PFSK-1 (cell line): Measurements from ENCODE around the gene SLC1A2.

Experiments
- FOXP2 ChIP-seq: optimal IDR thresholded peaks from 2 replicates; pipeline ENCODE3; 2011; ENCODE audit warnings: borderline replicate concordance, control low read depth, inconsistent platforms; ENCODE audit not compliant: insufficient read depth; ENCODE audit errors: extremely low read length, extremely low read depth
- POLR2AphosphoS5 ChIP-seq: IDR thresholded peaks from 2 replicates; pipeline ENCODE4 v1.6.1; 2012; ENCODE audit warnings: low read depth, mild to moderate bottlenecking, control low read depth, low read length, moderate library complexity
- REST ChIP-seq, 2 experiments: IDR thresholded peaks; 2 replicates each; pipeline versions ENCODE4 v1.6.1 to v1.8.0; 2011 to 2012; ENCODE audit warnings: low read depth in 2 of 2, low read length in 2 of 2, control low read depth in 1 of 2, inconsistent platforms in 1 of 2, mild to moderate bottlenecking in 1 of 2, moderate library complexity in 1 of 2; ENCODE audit not compliant: insufficient read depth in 1 of 2
- SIN3A ChIP-seq: IDR thresholded peaks from 2 replicates; pipeline ENCODE4 v1.6.1; 2012; ENCODE audit warnings: mild to moderate bottlenecking, low read length, moderate library complexity, borderline replicate concordance; ENCODE audit not compliant: insufficient read depth
- TAF1 ChIP-seq: IDR thresholded peaks from 2 replicates; pipeline ENCODE4 v1.6.1; 2012; ENCODE audit warnings: low read length, control low read depth, borderline replicate concordance; ENCODE audit not compliant: insufficient read depth

The SLC1A2 gene

GRCh38 chr11:35362521-35362980, 56.8 kb downstream of the SLC1A2 start:
- TF ChIP-seq SIN3A = no peak
- no peak for TF ChIP-seq FOXP2
- no peak for TF ChIP-seq TAF1
- TF ChIP-seq REST (IDR thresholded peaks at IDR 0.05; ENCODE audit: insufficient read depth in 1 of 2, low read depth in 2 of 2, low read length in 2 of 2) = no peak
- TF ChIP-seq POLR2AphosphoS5 = no peak

GRCh38 chr11:35360055-35360530, 59.3 kb downstream of the SLC1A2 start:
- TF ChIP-seq SIN3A (no peak), POLR2AphosphoS5 (no peak), REST (IDR thresholded peaks at IDR 0.05; ENCODE audit: insufficient read depth in 1 of 2, low read depth in 2 of 2, low read length in 2 of 2) (no peak), TAF1 (no peak), FOXP2 (no peak)

- no peak for TF ChIP-seq REST (IDR thresholded peaks at IDR 0.05; ENCODE audit: insufficient read depth in 1 of 2, low read depth in 2 of 2, low read length in 2 of 2)
These were observed 59.9 kb downstream of the SLC1A2 start for GRCh38 chr11:35359321-35360054.

- TF ChIP-seq REST (IDR thresholded peaks at IDR 0.05; ENCODE audit: insufficient read depth in 1 of 2, low read depth in 2 of 2, low read length in 2 of 2) (no peak), SIN3A (no peak), POLR2AphosphoS5 (no peak), TAF1 (no peak), FOXP2 (no peak)
These were observed 61.0 kb downstream of the SLC1A2 start for GRCh38 chr11:35358391-35358790.

GRCh38 chr11:35357923-35358322, 61.4 kb downstream of the SLC1A2 start:
- TF ChIP-seq SIN3A (no peak), POLR2AphosphoS5 (no peak), REST (IDR thresholded peaks at IDR 0.05; ENCODE audit: insufficient read depth in 1 of 2, low read depth in 2 of 2, low read length in 2 of 2) (no peak), TAF1 (no peak), FOXP2 (no peak)
